ENCODE measurements around the gene IMP3.

DNA sequence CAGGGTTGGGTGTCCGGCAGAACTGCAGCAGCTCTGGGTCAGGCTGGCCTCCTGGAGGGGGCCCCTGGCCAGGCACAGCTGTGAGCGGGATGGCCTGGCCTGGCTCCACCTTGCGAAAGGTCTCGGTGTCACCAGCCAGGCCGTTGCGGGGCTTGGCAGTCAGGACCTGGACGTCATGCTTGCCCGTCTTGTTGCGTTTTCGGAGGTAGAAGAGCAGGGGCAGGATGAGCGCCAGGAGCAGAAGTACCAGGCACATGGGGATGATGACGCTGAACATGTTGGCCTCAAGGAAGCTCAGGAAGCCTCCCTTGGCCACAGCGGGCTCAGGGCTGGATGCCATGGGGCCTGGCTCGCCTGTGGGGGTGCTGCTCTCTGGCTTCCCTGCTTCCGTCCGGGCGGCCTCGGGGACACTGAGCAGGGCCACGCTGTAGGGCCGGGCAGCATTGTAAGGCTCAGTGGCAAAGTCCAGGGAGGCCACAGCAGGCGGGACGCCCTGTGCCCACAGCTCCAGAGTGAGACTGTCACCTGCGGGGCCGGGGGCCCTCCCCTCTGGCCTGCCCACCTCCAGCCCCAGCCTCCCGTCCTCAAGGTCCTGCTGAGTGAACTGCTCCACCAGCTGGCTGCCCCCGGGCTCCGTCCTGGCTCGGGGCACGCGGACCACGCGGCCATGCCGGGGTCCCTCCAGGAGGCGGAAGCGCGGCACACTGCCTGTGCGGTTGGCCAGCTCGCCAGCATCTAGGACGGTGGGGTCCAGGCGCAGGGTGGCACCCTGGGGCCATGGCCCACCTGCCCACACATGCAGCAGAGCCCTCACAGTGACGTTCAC is 35.8 kb upstream of the IMP3 start:
- TF ChIP-seq, protein P1, sequence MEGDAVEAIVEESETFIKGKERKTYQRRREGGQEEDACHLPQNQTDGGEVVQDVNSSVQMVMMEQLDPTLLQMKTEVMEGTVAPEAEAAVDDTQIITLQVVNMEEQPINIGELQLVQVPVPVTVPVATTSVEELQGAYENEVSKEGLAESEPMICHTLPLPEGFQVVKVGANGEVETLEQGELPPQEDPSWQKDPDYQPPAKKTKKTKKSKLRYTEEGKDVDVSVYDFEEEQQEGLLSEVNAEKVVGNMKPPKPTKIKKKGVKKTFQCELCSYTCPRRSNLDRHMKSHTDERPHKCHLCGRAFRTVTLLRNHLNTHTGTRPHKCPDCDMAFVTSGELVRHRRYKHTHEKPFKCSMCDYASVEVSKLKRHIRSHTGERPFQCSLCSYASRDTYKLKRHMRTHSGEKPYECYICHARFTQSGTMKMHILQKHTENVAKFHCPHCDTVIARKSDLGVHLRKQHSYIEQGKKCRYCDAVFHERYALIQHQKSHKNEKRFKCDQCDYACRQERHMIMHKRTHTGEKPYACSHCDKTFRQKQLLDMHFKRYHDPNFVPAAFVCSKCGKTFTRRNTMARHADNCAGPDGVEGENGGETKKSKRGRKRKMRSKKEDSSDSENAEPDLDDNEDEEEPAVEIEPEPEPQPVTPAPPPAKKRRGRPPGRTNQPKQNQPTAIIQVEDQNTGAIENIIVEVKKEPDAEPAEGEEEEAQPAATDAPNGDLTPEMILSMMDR (IDR thresholded peaks at IDR 0.05; ENCODE audit: insufficient read depth, low read depth, low read length), result no peak
- no peak for TF ChIP-seq EZH2 (IDR thresholded peaks at IDR 0.05; ENCODE audit: insufficient read depth, low read length)
